SK-N-SH treated with all-trans-retinoic acid at 6 μM for 48 hours (cell line): ENCODE results near the gene SRP54.
"Not testable (repeated sequence)": the region's sequence is repeated elsewhere in the genome, so short reads cannot be mapped to it uniquely, and the experiment has no call there.

Experiments
- ATAC-seq: fragments of 200-7000 bp; cut with Tn5 transposase; 3 replicates; pipeline ENCODE4 v1.9.1; 2020; ENCODE audit warnings: mild to moderate bottlenecking, moderate library complexity
- ARNTL ChIP-seq: fragments of 450-650 bp; formaldehyde crosslinking; IDR thresholded peaks from 2 replicates; pipeline ENCODE4 v1.5.0; 2020; ENCODE audit warnings: low read depth, mild to moderate bottlenecking, moderate library complexity, borderline replicate concordance
- BACH2 ChIP-seq: fragments of 250-450 bp; sonication (Bioruptor Pico); IDR thresholded peaks from 2 replicates; pipeline ENCODE4 v1.9.0; 2021; ENCODE audit warnings: mild to moderate bottlenecking, borderline replicate concordance
- CSDC2 ChIP-seq: fragments of 250-450 bp; sonication (Bioruptor Pico); IDR thresholded peaks from 2 replicates; pipeline ENCODE4 v1.5.0; 2020; ENCODE audit warnings: mild to moderate bottlenecking, moderate library complexity
- GLIS3 ChIP-seq: fragments of 250-450 bp; sonication (Bioruptor Pico); IDR thresholded peaks from 2 replicates; pipeline ENCODE4 v1.5.0; 2020; ENCODE audit warnings: mild to moderate bottlenecking, moderate library complexity
- ISL1 ChIP-seq: fragments of 250-450 bp; sonication (Bioruptor Pico); IDR thresholded peaks from 2 replicates; pipeline ENCODE4 v2.1.2; 2022; ENCODE audit warnings: mild to moderate bottlenecking, moderate library complexity
- OSR1 ChIP-seq: fragments of 250-450 bp; sonication (Bioruptor Pico); IDR thresholded peaks from 2 replicates; pipeline ENCODE4 v1.8.0; 2022; ENCODE audit warnings: moderate library complexity, mild to moderate bottlenecking, inconsistent platforms
- POU6F1 ChIP-seq: fragments of 250-450 bp; sonication (Bioruptor Pico); IDR thresholded peaks from 2 replicates; pipeline ENCODE4 v1.8.0; 2021; ENCODE audit warnings: low read depth, mild to moderate bottlenecking, moderate library complexity, borderline replicate concordance
- PPARA ChIP-seq: fragments of 250-450 bp; sonication (Bioruptor Pico); IDR thresholded peaks from 2 replicates; pipeline ENCODE4 v1.5.0; 2020; ENCODE audit warnings: mild to moderate bottlenecking, borderline replicate concordance
- RARB ChIP-seq: fragments of 250-450 bp; sonication (Bioruptor Pico); IDR thresholded peaks from 2 replicates; pipeline ENCODE4 v1.8.0; 2021; ENCODE audit warnings: mild to moderate bottlenecking, moderate library complexity
- SNAI2 ChIP-seq: fragments of 250-450 bp; sonication (Bioruptor Pico); IDR thresholded peaks from 2 replicates; pipeline ENCODE4 v1.5.0; 2020; ENCODE audit warnings: mild to moderate bottlenecking, moderate library complexity
- TOX ChIP-seq: fragments of 250-450 bp; sonication (Bioruptor Pico); IDR thresholded peaks from 2 replicates; pipeline ENCODE4 v1.8.0; 2021; ENCODE audit warnings: mild to moderate bottlenecking, moderate library complexity, borderline replicate concordance
- ZC3H10 ChIP-seq: fragments of 250-450 bp; sonication (Bioruptor Pico); IDR thresholded peaks from 2 replicates; pipeline ENCODE4 v1.5.1; 2021; ENCODE audit warnings: mild to moderate bottlenecking, moderate library complexity
- ZFP3 ChIP-seq: fragments of 250-450 bp; sonication (Bioruptor Pico); IDR thresholded peaks from 2 replicates; pipeline ENCODE4 v1.5.0; 2020; ENCODE audit warnings: mild to moderate bottlenecking, moderate library complexity
- ZFP30 ChIP-seq: fragments of 450-650 bp; formaldehyde crosslinking; IDR thresholded peaks from 2 replicates; pipeline ENCODE4 v1.5.0; 2022; ENCODE audit warnings: mild to moderate bottlenecking, moderate library complexity
- ZNF565 ChIP-seq: fragments of 450-650 bp; formaldehyde crosslinking; conservative IDR thresholded peaks from 2 replicates; pipeline ENCODE4 v1.5.0; 2020; ENCODE audit warnings: low read depth, mild to moderate bottlenecking, moderate library complexity
- ZNF70 ChIP-seq: fragments of 450-650 bp; formaldehyde crosslinking; IDR thresholded peaks from 2 replicates; pipeline ENCODE4 v1.5.0; 2020; ENCODE audit warnings: mild to moderate bottlenecking, moderate library complexity
- ZNF8 ChIP-seq: fragments of 450-650 bp; formaldehyde crosslinking; IDR thresholded peaks from 2 replicates; pipeline ENCODE4 v1.5.0; 2020; ENCODE audit warnings: mild to moderate bottlenecking, moderate library complexity
- TF ChIP-seq, protein P1 (sequence below): fragments of 250-450 bp; sonication (Bioruptor Pico); IDR thresholded peaks from 2 replicates; pipeline ENCODE4 v1.8.0; 2020; ENCODE audit warnings: mild to moderate bottlenecking, moderate library complexity, borderline replicate concordance
- TF ChIP-seq, protein P2 (sequence below): fragments of 250-450 bp; sonication (Bioruptor Pico); IDR thresholded peaks from 2 replicates; pipeline ENCODE4 v1.5.0; 2020; ENCODE audit warnings: mild to moderate bottlenecking, moderate library complexity
- TF ChIP-seq, protein P3 (sequence below): fragments of 250-450 bp; sonication (Bioruptor Pico); IDR thresholded peaks from 2 replicates; pipeline ENCODE4 v1.5.1; 2020; ENCODE audit warnings: low read depth, mild to moderate bottlenecking, moderate library complexity
- TF ChIP-seq, protein P4 (sequence below): fragments of 250-450 bp; sonication (Bioruptor Pico); IDR thresholded peaks from 2 replicates; pipeline ENCODE4 v1.5.1; 2021; ENCODE audit warnings: mild to moderate bottlenecking, moderate library complexity

Gene SRP54

GRCh38 chr14:34956931-34957330 lies 25.9 kb upstream of the SRP54 start:
- ATAC-seq = no peak
- TF ChIP-seq BACH2 (CRISPR knock-in tag) (no peak), PPARA (no peak), ZFP30 (no peak), ZNF565 (no peak), TOX (CRISPR knock-in tag) (no peak), ARNTL (CRISPR knock-in tag) (no peak)

GRCh38 chr14:34957771-34958286 lies 25.0 kb upstream of the SRP54 start:
- TF ChIP-seq ZNF70 (CRISPR knock-in tag) (no peak), ZFP30 (no peak), POU6F1 (CRISPR knock-in tag) (no peak), ZNF8 (peak; percentile 76), RARB (CRISPR knock-in tag) (no peak), ZNF565 (no peak), PPARA (no peak)
- TF ChIP-seq, protein P1, sequence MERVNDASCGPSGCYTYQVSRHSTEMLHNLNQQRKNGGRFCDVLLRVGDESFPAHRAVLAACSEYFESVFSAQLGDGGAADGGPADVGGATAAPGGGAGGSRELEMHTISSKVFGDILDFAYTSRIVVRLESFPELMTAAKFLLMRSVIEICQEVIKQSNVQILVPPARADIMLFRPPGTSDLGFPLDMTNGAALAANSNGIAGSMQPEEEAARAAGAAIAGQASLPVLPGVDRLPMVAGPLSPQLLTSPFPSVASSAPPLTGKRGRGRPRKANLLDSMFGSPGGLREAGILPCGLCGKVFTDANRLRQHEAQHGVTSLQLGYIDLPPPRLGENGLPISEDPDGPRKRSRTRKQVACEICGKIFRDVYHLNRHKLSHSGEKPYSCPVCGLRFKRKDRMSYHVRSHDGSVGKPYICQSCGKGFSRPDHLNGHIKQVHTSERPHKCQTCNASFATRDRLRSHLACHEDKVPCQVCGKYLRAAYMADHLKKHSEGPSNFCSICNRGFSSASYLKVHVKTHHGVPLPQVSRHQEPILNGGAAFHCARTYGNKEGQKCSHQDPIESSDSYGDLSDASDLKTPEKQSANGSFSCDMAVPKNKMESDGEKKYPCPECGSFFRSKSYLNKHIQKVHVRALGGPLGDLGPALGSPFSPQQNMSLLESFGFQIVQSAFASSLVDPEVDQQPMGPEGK = no peak
- TF ChIP-seq, protein P2, sequence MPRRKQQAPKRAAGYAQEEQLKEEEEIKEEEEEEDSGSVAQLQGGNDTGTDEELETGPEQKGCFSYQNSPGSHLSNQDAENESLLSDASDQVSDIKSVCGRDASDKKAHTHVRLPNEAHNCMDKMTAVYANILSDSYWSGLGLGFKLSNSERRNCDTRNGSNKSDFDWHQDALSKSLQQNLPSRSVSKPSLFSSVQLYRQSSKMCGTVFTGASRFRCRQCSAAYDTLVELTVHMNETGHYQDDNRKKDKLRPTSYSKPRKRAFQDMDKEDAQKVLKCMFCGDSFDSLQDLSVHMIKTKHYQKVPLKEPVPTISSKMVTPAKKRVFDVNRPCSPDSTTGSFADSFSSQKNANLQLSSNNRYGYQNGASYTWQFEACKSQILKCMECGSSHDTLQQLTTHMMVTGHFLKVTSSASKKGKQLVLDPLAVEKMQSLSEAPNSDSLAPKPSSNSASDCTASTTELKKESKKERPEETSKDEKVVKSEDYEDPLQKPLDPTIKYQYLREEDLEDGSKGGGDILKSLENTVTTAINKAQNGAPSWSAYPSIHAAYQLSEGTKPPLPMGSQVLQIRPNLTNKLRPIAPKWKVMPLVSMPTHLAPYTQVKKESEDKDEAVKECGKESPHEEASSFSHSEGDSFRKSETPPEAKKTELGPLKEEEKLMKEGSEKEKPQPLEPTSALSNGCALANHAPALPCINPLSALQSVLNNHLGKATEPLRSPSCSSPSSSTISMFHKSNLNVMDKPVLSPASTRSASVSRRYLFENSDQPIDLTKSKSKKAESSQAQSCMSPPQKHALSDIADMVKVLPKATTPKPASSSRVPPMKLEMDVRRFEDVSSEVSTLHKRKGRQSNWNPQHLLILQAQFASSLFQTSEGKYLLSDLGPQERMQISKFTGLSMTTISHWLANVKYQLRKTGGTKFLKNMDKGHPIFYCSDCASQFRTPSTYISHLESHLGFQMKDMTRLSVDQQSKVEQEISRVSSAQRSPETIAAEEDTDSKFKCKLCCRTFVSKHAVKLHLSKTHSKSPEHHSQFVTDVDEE (CRISPR knock-in tag) = no peak
- ATAC-seq = no peak

- ATAC-seq = not testable (repeated sequence)
Observed at GRCh38 chr14:34962106-34962505, 20.7 kb upstream of the SRP54 start.

DNA sequence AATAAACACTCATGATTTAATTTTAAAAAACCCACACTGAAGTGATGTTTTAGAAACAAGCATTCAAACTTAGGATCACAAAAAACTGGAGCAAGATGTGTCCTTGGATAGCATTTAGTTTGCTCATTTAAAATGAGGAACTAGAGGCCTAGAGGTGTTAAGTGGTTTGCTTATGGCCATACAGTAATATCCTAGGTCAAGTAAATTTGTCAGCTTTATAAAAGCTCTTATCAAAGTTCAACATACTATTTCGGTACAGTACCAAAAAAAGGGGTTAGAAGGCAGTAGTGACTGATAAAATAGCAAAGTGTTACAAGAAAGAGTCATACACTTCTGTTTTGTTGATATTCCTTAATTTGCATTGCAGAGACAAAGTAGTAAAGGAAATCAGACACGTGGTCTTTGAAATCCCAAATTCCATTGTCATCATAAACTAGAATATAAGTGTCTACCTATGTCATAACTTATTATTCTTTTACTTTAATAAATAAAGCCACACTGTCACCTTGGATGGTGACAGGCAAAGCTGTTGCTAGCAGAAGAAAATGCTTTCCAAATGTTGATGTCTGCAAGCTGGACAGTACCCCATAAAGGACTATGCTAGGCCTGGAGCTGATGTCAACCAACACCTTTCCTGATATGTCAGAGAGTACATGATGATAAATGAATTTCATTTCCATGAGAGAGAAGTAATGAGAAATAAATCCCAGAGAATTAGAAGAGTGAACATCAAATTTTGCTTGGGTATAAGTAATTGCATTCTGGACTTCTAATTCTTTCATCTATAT lies 17.6 kb upstream of the SRP54 start:
- no peak for ATAC-seq
- no peak for TF ChIP-seq ZNF70 (CRISPR knock-in tag)
- no peak for TF ChIP-seq ZNF8
- no peak for TF ChIP-seq SNAI2 (CRISPR knock-in tag)
- no peak for TF ChIP-seq ZFP3 (CRISPR knock-in tag)
- TF ChIP-seq POU6F1 (CRISPR knock-in tag) = no peak
- no peak for TF ChIP-seq ZNF565
- TF ChIP-seq ZFP30 = no peak
- TF ChIP-seq, protein P3, sequence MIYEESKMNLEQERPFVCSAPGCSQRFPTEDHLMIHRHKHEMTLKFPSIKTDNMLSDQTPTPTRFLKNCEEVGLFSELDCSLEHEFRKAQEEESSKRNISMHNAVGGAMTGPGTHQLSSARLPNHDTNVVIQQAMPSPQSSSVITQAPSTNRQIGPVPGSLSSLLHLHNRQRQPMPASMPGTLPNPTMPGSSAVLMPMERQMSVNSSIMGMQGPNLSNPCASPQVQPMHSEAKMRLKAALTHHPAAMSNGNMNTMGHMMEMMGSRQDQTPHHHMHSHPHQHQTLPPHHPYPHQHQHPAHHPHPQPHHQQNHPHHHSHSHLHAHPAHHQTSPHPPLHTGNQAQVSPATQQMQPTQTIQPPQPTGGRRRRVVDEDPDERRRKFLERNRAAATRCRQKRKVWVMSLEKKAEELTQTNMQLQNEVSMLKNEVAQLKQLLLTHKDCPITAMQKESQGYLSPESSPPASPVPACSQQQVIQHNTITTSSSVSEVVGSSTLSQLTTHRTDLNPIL (CRISPR knock-in tag) = no peak
- TF ChIP-seq ZC3H10 (CRISPR knock-in tag) = no peak
- no peak for TF ChIP-seq TOX (CRISPR knock-in tag)
- no peak for TF ChIP-seq RARB (CRISPR knock-in tag)
- TF ChIP-seq CSDC2 (CRISPR knock-in tag) = no peak
- TF ChIP-seq BACH2 (CRISPR knock-in tag) = no peak
- TF ChIP-seq ISL1 (CRISPR knock-in tag) = no peak
- TF ChIP-seq, protein P4, sequence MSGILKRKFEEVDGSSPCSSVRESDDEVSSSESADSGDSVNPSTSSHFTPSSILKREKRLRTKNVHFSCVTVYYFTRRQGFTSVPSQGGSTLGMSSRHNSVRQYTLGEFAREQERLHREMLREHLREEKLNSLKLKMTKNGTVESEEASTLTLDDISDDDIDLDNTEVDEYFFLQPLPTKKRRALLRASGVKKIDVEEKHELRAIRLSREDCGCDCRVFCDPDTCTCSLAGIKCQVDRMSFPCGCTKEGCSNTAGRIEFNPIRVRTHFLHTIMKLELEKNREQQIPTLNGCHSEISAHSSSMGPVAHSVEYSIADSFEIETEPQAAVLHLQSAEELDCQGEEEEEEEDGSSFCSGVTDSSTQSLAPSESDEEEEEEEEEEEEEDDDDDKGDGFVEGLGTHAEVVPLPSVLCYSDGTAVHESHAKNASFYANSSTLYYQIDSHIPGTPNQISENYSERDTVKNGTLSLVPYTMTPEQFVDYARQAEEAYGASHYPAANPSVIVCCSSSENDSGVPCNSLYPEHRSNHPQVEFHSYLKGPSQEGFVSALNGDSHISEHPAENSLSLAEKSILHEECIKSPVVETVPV = no peak
- no peak for TF ChIP-seq GLIS3 (CRISPR knock-in tag)
- TF ChIP-seq ARNTL (CRISPR knock-in tag) = no peak
- TF ChIP-seq, protein P2 (CRISPR knock-in tag) = no peak
- TF ChIP-seq OSR1 (CRISPR knock-in tag) = no peak
